CD4-positive, alpha-beta T cell treated with Interleukin-17A for 1 hour (primary cell): Measurements from ENCODE around the gene NFATC2.

Source experiments
- DNase-seq: peaks from one replicate; pipeline ENCODE4 v3.0.0-alpha.2; 2020

Gene NFATC2

DNA sequence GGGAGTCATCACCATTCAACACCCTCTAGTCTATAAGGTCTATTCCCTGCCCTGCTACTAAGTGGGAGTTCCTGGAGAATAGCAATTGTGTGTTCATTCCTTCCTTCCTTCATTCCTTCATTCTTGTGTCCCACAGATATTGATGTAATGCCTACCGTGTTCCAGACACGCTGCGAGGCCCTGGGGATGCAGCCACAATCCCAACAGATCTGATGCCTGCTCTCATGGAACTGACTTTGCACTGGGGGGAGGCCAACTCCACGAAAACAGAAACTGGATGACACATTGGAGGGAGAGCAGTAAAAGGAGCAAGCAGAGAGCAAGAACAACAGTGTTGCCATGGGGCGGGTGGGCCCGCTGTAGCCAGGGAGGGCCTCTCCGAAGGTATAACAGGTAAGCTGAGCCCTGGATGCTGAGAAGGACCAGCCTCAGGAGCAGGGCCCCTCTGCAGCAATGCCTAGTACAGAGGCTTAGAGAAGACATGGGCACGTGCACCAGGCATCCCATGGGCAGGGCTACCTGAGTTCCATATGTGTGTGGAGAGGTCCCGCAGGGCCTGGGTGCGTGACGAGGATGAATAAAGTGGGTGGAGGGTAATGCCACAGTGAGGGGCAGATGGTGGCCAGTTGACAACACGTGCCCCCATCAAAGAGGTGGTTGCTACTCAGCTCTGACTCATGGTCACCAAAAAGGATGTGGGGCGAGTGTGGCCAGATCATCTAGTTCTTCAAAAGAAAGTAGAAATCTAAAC is 173.9 kb downstream of the NFATC2 start:
- DNase-seq, result no peak

DNA sequence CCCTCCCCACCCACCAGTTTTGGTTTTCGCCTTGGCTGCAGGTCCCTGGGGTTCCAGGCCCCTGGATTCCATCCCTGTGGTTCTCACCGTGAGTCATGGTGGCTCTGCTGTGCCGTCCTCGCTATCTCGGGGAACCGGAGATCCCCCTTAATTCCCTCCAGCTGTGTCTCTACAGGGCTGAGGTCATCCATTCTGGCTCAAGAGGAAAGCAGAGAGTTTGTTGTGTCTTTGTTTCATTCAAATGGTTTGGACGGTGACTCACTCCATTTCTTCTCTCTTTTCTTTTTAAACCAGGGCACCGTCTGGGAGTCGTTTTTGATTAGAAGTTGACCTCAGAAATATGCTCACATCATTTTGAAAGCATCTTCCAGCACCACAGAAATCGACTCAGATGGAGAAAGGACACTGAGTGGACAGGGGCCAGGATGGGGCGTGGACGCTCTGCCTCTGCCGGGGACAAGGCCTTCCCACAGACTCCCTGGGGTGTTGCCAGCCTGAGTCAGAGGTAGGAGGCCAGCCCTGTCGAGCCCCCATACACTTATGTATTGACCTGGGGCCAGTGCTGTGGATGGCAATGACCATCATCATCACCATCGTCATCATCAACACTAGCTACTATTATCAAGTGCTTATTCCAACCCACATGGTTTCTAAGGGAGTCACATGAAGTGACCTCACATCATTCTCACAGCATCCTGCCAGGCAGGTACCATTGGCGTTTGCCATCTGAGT is 176.2 kb downstream of the NFATC2 start:
- no peak for DNase-seq

DNA sequence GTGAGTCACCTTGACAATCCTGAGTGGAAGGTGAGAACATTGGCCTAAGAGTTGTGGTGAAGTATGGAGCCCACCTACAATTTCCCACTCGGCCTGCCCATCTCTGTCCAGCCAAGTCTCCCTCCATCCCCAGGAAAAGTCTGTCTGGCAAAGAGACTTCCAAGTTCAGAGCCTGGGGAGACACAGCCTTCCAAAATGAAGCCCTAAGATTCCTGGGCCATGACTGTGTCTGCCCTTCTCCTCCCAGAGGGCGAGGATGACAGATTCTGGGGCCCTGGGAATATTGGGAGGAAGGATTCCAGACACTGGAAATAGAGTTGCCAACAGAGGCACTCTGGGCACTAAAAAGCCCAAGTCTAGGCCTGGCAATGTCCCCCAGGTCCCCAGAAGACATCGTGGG is 176.8 kb downstream of the NFATC2 start:
- DNase-seq, result no peak

DNA sequence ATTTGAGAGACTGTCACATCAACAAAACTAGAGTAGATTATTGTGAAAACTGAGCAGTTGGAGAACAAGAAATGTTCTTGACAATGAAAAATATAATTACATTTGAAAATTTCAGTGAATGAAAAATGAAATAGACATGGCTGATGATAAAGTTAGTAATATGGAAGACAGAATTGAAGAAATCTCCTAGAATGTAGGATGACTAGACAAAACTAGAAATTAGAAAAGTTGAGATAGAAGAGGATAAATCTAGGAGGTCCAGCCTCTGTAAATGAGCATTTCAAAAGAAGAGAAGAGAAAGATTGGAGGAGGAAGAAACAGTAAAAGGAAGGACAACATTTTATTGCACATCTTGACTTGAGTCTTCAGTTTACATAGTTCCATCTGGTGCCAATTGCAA is 178.7 kb downstream of the NFATC2 start:
- no peak for DNase-seq

DNA sequence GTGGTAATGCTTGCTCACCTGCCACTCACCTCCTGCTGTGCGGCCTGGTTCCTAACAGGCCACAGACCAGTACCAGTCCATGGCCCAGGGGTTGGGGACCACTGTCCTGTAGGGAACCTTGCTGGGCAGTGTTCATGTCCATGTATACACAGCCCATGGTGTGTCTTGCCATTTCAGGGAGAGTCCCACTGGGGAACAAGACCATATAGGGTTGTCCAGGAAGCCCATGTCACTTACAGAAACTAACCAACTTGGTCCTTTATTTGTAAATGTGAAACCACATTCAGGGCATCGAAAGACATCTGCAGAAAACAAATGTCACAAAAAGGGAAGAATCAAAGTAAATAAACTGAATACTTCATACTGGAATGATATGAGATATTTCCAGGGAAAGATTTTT is 179.1 kb downstream of the NFATC2 start:
- DNase-seq, result no peak

DNA sequence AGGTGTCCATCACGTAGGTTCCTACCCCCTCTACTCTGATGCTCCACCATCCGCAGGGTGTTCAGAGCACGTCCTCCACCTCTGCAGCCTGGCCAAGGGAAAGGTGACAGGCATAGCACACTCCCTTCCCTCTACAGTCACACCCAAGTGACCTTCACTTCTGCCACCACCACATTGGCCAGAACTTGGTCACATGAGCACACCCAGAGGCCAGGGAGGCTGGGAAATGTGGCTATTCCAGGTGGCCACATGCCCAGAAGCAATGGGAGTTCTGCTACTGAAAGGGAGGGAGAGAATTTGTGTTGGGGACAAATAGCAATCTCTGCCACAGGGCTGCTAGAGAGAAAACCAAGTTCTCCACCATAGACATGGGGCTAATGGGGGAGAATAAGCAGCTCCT is 180.3 kb downstream of the NFATC2 start:
- DNase-seq, result no peak

DNA sequence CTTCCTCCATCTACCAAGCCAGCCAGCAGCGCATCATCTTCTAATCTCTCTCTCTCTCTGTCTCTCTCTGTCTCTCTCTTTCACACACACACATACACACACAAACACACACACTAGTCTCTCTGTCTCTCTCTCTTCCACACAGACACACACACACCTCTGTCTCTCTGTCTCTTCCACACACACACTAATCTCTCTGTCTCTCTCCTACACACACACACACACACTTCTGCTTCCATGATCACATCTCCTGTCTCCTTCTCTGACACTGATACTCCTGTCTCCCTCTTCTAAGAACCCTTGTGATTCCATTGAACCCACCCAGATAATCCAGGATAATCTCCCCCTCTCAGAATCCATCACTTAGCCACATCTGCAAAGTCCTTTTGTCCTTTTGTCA is 181.3 kb downstream of the NFATC2 start:
- DNase-seq, result no peak

DNA sequence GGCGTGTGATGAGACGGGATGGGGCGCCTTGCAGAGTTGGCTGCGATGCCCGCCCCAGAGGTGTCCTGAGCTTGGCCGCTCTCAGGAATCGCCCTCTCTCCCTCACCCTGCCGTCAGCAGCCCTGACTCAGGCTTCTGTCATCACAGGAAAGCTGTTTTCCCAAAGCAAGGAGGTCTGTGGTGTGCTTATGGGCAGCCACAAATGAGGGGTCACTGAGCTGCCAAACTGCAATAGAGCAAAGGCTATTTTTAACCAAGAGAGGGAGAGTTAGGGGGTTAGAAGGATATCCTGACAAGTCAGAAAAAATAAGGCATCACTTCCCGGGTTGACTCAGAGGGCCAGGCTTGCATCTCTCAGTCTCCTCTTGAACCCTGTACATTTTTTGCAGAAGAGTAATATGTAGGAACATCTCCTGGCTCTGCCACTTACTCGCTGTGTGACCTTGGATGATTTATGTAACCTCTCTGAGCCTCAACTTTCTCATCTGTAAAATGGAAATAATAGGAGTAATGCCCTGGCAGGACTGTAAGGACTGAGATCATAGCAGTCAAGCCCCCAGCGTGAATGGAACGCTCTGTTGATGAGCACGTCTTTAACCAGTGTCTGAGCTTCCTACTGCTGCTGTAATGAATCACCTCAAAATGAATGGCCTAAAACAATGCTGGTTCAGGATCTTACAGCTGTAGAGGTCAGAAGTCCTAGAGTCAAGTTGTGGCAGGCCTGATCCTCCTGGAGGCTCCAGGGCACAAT is 181.9 kb downstream of the NFATC2 start:
- DNase-seq, result no peak

DNA sequence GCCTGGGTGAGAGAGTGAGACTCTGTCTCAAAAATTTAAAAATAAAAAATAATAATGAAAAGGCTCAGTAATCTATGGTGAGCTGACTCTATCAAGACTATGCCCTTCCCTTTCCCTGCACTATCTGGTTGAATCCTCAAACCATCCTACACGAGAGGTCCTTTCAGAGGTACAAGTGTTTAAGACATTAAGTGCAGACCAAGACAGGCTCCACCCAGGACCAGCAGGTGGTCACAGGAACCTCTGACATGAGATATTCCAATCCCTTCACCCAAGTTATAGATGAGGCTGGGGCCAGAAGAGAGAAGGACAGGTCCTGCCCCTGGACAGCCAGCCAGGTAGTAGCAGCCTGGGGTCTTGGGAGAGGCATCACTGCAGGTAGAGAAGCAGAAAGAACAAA is 182.6 kb downstream of the NFATC2 start:
- DNase-seq, result no peak

DNA sequence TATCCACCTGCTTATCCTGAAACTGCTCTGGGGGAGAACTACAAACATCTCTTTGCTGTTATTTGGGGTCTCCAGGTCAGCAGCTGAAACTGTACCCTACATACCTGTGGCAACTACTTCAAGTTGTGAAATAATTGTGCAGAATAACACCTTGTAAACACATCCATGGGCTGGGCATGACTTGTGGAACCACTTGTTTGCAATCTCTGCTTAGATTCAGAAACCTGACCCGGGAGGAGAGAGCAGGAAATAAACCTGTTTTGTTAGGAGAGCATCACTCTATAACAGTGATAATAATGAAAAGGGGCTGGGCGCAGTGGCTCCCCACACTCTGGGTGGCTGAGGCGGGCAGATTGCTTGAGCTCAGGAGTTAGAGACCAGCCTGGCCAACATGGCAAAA is 183.1 kb downstream of the NFATC2 start:
- no peak for DNase-seq

DNA sequence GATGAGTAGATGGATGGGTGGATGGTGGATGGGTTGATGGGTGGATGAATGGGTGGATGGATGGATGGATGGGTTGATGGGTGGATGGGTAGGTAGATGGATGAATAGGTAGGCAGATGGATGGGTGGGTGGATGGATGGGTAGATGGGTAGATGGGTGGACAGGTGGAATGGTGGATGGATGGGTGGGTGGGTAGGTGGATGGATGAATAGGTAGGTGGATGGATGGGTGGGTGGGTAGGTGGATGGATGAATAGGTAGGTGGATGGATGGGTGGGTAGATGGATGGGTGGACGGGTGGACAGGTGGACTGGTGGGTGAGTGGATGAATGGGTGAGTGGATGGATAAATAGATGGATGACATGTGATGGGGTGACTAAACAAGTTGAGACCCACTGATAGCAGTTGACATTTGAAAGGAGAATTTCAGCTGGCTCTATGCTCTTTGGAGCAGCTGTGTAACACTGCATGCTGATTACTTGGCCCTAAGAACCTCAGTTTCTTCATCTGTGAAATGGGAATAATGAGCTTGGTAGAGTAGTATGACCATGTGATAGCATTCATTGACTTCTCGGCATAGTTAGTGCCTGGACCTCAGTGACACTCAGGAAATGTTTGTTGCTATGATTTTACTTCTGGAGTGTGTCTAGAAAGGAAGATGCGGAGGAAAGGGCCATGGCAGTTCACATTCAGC is 184.3 kb downstream of the NFATC2 start:
- no peak for DNase-seq

DNA sequence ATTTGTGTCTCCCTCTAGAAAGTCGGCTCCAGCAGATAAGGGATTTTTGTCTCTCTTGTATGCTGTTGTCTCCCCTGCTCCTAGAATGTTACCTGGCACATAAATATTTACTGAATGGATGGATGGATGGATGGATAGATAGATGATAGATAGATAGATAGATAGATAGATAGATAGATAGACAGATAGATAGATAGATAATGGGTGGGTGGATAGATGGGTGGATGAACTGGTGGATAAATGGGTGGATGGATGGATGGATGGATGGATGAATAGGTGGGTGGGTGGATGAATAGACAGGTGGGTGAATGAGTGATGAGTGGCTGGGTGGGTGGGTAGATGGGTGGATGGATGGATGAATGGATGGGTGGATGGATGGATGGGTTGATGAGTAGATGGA is 185.0 kb downstream of the NFATC2 start:
- DNase-seq, result no peak

DNA sequence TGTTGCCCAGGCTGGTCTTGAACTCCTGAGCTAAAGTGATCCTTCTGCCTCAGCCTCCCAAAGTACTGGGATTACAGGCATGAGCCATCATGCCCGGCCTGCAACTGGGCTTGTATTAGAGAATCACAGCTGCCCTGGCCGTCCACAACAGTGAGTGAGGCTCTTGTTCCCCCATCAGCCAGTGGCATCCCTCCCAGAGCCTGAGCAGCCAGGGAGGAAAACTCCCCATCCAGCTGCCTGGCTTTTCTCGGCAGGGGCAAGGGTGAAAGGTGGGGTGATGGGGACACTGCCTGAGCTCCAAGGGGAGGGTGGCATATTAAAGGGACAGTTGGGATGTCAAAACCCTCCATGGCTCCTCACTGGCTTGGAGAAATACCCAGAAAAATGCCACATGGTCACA is 185.6 kb downstream of the NFATC2 start:
- DNase-seq, result no peak

DNA sequence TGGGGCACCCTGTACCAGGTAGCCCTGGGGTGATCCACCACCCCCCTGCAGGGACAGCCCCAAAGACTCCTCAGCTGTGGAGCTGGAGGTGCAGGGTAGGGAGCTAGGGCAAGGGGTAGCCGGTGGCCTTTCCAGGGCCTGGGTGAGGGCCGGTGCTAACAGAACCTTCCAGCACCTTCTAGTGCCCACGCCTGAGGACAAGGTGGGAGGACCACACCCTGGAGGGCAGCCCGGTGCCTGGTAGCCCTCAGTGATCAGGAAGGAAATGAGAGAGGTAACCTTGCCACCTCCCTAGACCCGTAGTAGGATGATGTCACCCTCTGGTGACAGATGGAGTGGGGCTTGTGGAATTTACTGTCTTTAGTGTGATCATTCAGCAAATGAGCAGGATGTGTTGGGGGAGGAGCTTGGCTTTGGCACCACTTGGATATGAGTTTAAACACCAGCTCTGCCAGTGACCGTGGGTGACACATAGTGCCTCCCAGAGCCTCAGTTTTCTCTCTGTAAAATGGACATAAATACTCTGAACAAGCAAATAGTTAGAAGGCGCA is 187.7 kb downstream of the NFATC2 start:
- DNase-seq, result no peak

DNA sequence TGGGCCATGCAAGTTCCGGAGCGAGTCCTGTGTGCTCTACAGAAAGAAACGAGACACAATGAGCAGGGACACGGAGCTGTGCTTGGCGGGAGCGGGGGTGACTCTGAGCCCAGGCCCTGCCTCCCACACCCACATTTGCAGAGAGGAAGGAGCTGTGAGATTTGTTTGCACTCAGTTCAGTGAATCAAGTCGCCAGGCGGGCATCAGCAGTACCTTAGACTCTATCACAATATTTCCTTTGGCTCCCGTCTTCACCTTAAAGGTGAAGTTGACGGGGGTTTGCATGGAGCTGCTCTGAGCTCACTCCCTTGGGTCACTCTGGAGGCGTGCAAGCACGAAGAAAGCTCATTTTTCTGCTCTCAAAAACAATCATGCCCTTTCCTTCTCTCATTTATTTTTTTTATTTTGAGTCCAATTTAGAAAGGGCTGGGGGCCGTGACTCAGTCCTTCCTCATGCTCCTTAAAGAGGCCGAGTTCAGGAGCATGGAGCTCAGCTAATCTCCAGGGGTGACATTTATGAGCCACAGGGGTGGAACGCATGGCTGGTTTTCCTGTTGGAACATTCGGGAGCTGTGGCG is 188.2 kb downstream of the NFATC2 start:
- no peak for DNase-seq

DNA sequence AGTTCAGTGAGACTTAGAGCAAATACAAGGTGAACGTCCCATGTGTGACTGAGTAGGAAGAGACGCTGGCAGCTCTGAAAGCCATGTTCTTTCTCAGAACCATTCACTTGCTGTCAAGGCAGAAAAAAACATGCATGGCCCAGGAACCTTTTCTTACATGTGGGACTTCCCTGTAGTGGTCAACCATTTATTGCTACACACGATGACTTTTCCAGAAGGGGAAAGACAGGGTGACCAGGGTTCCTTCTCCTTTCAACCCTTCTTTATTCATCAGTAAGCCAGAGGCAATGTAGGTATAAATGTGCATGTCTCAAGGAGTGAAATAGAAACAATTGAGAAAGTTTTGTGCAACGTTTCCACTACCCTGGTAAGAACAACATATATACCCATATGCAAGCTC is 189.0 kb downstream of the NFATC2 start:
- DNase-seq, result no peak

DNA sequence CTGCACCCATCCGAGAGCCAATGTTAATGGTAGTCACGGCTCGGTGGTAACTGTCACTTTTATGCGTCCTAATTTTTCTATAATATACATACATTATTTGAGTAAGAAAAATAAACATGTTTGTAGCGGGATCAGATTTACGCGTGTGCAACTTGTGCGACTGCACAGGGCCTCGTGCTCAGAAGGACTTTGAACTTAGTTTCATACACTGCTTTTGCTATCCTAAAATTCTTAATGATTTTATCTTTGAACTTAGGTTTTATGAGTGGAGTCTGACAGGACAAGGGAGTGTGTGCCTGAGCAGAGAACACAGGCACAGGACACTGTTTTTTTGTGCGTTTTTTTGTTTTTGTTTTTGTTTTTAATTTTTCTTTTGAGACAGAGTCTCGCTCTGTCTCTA is 189.7 kb downstream of the NFATC2 start:
- no peak for DNase-seq

DNA sequence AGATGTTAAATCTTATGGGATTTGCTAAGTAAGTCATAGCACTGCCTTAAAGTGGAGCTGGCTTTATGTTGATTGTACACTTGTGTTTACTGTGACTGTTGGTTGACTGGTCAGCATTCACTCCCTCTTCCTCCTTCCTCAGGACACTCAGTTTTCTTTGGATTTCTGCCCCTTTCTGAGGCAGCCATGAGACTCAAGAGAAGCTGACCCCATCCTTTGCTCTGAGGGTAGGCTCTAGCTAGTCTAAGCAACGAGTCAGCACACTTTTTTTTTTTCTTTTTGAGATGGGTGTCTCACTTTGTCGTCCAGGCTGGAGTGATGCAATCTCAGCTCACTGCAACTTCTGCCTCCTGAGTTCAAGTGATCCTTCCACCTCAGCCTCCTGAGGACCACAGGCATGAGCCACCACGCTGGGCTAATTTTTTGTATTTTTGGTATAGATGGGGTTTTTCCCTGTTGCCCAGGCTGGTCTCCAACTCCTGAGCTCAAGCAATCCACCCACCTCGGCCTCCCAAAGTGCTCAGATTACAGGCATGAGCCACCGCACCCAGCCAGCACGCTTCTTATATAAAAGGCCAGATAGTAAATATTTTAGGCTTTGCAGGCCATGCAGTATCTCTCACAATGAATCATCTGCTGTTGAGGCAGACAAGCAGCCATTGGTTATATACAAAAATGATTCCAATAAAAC is 191.4 kb downstream of the NFATC2 start:
- DNase-seq, result no peak

DNA sequence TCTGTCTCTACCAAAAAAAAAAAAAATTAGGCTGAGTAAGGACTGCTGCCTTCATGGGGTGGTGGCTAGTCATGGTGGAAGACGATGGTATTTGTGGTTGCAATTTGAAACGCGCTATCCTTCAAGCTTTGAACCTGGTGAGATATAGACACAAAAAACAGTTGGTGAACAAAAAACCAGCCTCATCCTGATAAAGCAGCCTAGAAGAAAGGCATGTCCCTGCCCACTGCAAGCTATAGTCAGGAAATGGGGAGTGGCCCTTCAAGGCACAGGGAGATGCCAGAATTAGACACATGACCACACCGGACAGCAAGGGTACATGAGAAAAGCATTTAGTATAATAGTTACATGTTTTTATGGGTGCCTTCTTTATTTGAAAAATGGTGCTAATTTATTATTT is 193.6 kb downstream of the NFATC2 start:
- DNase-seq, result no peak

DNA sequence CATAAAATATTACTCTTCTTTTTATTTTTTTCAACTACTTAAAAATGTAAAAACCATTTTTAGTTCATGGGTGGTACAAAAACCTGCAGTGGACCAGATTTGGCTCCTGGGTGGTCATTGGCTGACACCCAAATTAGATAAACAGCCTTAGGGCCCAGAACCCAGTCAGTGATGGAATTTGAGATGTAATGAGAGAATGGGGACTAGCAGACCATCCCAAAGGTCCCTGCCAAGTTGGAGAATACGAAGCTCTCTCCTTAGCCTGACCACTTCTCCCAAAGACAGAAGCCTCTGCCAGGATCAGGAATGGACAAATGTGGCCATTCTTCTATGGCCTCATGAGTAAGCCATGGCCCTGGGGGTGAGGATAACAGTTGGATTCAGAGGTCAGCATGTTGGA is 194.7 kb downstream of the NFATC2 start:
- no peak for DNase-seq

DNA sequence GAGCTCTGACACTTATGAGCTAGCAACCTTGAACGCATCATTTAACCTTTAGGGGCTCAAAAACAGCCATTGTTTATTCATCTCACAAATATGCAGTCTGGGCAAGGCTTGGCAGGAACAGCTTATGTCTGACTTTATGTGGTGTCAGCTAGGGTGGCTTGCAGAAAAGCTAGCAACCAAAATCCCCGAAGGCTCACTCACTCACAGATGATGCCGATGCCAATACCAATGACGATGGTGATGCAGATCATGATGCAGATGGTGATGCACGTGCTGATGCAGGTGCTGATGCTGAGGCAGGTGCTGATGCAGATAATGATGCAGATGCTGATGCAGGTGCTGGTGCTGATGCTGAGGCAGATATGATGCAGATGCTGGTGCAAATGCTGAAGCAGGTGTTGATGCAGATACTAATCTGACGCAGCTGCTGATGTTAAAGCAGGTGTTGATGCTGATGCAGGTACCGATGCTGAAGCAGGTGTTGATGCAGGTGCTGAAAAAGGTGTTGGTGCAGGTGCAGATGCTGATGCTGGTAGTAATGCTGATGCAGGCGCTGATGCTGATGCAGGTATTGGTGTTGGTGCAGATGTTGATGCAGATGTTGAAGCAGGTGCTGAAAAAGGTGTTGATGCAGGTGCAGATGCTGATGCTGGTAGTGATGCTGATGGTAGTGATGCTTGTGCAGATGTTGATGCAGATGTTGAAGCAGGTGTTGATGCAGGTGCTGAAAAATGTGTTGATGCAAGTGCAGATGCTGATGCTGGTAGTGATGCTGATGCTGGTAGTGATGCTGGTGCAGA is 195.6 kb downstream of the NFATC2 start:
- DNase-seq, result no peak
